H9 (cell line): ENCODE results near the gene CTNNA3. TPM values are rescaled to one million over a fixed set of nuclear protein-coding genes. Genes with fewer than 3 reads are reported as not detected.

Source experiments
- DNase-seq: peaks from one replicate; pipeline ENCODE4 v3.0.0-alpha.2; 2017
- H2AFZ ChIP-seq: one replicate; pipeline ENCODE4 v1.6.1; 2013; ENCODE audit warnings: mild to moderate bottlenecking, low read length, control low read depth, moderate library complexity
- H2AK5ac ChIP-seq: 2 replicates; pipeline ENCODE4 v1.6.1; 2013; ENCODE audit warnings: low read length, control low read depth, mixed read lengths; ENCODE audit not compliant: insufficient read length
- H2BK120ac ChIP-seq: one replicate; pipeline ENCODE4 v1.6.1; 2013; ENCODE audit warnings: low read depth, mild to moderate bottlenecking, low read length, control low read depth, inconsistent platforms; ENCODE audit not compliant: poor library complexity, severe bottlenecking
- H2BK12ac ChIP-seq: 2 replicates; pipeline ENCODE4 v1.6.1; 2013; ENCODE audit warnings: low read length, control low read depth, mixed read lengths, low read depth; ENCODE audit not compliant: insufficient read length
- H2BK15ac ChIP-seq: 2 replicates; pipeline ENCODE4 v1.6.1; 2013; ENCODE audit warnings: low read depth, low read length, control low read depth
- H2BK20ac ChIP-seq: one replicate; pipeline ENCODE4 v1.6.1; 2013; ENCODE audit warnings: low read depth, mild to moderate bottlenecking, low read length, control low read depth, inconsistent platforms; ENCODE audit not compliant: poor library complexity, severe bottlenecking
- H2BK5ac ChIP-seq: 2 replicates; pipeline ENCODE4 v1.6.1; 2013; ENCODE audit warnings: low read length, control low read depth, mixed read lengths; ENCODE audit not compliant: insufficient read length
- H3K14ac ChIP-seq: 2 replicates; pipeline ENCODE4 v1.6.1; 2013; ENCODE audit warnings: low read length, control low read depth; ENCODE audit not compliant: insufficient read depth
- H3K18ac ChIP-seq: 2 replicates; pipeline ENCODE4 v1.6.1; 2013; ENCODE audit warnings: low read depth, mild to moderate bottlenecking, mixed read lengths, low read length, control low read depth; ENCODE audit not compliant: insufficient read length
- H3K23ac ChIP-seq: 2 replicates; pipeline ENCODE4 v1.6.1; 2013; ENCODE audit warnings: low read length, control low read depth, mixed read lengths, low read depth; ENCODE audit not compliant: insufficient read length
- H3K23me2 ChIP-seq: 2 replicates; pipeline ENCODE4 v1.6.1; 2013; ENCODE audit warnings: low read depth, mild to moderate bottlenecking, mixed read lengths, low read length, control low read depth; ENCODE audit not compliant: insufficient read length, poor library complexity, severe bottlenecking
- H3K27ac ChIP-seq: 2 replicates; pipeline ENCODE4 v1.5.1; 2013; ENCODE audit warnings: low read length, control low read depth, mixed read lengths, low read depth; ENCODE audit not compliant: insufficient read length
- H3K27me3 ChIP-seq: 2 replicates; pipeline ENCODE4 v1.6.1; 2013; ENCODE audit warnings: low read length, control low read depth, inconsistent platforms; ENCODE audit not compliant: insufficient read depth
- H3K4ac ChIP-seq: 2 replicates; pipeline ENCODE4 v1.6.1; 2013; ENCODE audit warnings: low read depth, mild to moderate bottlenecking, control low read depth, inconsistent platforms, low read length, moderate library complexity
- H3K4me1 ChIP-seq: 2 replicates; pipeline ENCODE4 v1.6.1; 2013; ENCODE audit warnings: low read length, control low read depth, inconsistent platforms; ENCODE audit not compliant: insufficient read depth
- H3K4me2 ChIP-seq: 2 replicates; pipeline ENCODE4 v1.6.1; 2013; ENCODE audit warnings: low read length, control low read depth, mixed read lengths; ENCODE audit not compliant: insufficient read length, insufficient read depth
- H3K56ac ChIP-seq: 2 replicates; pipeline ENCODE4 v1.6.1; 2013; ENCODE audit warnings: low read depth, mild to moderate bottlenecking, mixed read lengths, low read length, control low read depth; ENCODE audit not compliant: insufficient read length
- H3K79me1 ChIP-seq: 2 replicates; pipeline ENCODE4 v1.6.1; 2013; ENCODE audit warnings: low read depth, mild to moderate bottlenecking, moderate library complexity, low read length, control low read depth, inconsistent platforms; ENCODE audit not compliant: insufficient read depth, poor library complexity, severe bottlenecking
- H3K79me2 ChIP-seq: 2 replicates; pipeline ENCODE4 v1.6.1; 2013; ENCODE audit warnings: low read length, control low read depth, inconsistent platforms; ENCODE audit not compliant: insufficient read depth
- H3K9ac ChIP-seq: 2 replicates; pipeline ENCODE4 v1.6.1; 2013; ENCODE audit warnings: low read length, control low read depth, mixed read lengths; ENCODE audit not compliant: insufficient read length; ENCODE audit errors: extremely low read depth
- H3K9me3 ChIP-seq: one replicate; pipeline ENCODE4 v1.6.1; 2013; ENCODE audit warnings: low read depth, low read length, inconsistent platforms; ENCODE audit not compliant: control insufficient read depth
- H3T11ph ChIP-seq: one replicate; pipeline ENCODE4 v1.6.1; 2013; ENCODE audit warnings: mild to moderate bottlenecking, low read length, control low read depth, inconsistent platforms
- H4K20me1 ChIP-seq: one replicate; pipeline ENCODE4 v1.6.1; 2013; ENCODE audit not compliant: control insufficient read depth, insufficient read length, insufficient read depth
- H4K5ac ChIP-seq: 2 replicates; pipeline ENCODE4 v1.6.1; 2013; ENCODE audit warnings: low read depth, mild to moderate bottlenecking, mixed read lengths, low read length, control low read depth; ENCODE audit not compliant: insufficient read length
- H4K8ac ChIP-seq: replicated peaks from 2 replicates; pipeline ENCODE4 v1.6.1; 2013; ENCODE audit warnings: low read length, control low read depth, mixed read lengths, low read depth; ENCODE audit not compliant: insufficient read length
- H4K91ac ChIP-seq: 2 replicates; pipeline ENCODE4 v1.6.1; 2013; ENCODE audit warnings: low read depth, mild to moderate bottlenecking, moderate library complexity, mixed read lengths, low read length, control low read depth; ENCODE audit not compliant: insufficient read length
- H3K27ac Mint-ChIP-seq, 3 experiments: 2 replicates in 2 of 3; 3 replicates in 1 of 3; pipeline ENCODE4 v1.8.0; 2020 to 2021; ENCODE audit warnings: mixed read lengths in 3 of 3, mild to moderate bottlenecking in 1 of 3, moderate library complexity in 1 of 3
- H3K27me3 Mint-ChIP-seq: 2 replicates; pipeline ENCODE4 v1.8.0; 2021; ENCODE audit warnings: low read depth, mild to moderate bottlenecking, moderate library complexity, mixed read lengths
- H3K36me3 Mint-ChIP-seq, 3 experiments: 2 replicates in 2 of 3; 3 replicates in 1 of 3; pipeline ENCODE4 v1.8.0; 2020 to 2021; ENCODE audit warnings: low read depth in 3 of 3, mixed read lengths in 3 of 3; ENCODE audit not compliant: insufficient read depth in 1 of 3
- H3K4me1 Mint-ChIP-seq, 2 experiments: 2 replicates each; pipeline ENCODE4 v1.8.0; 2020; ENCODE audit warnings: mixed read lengths in 2 of 2
- H3K4me3 Mint-ChIP-seq, 2 experiments: 2 replicates in 1 of 2; 3 replicates in 1 of 2; pipeline ENCODE4 v1.8.0; 2020 to 2021; ENCODE audit warnings: mild to moderate bottlenecking in 2 of 2, mixed read lengths in 2 of 2, moderate library complexity in 1 of 2
- H3K9me3 Mint-ChIP-seq, 2 experiments: 2 replicates in 1 of 2; 3 replicates in 1 of 2; pipeline ENCODE4 v1.8.0; 2020; ENCODE audit warnings: mild to moderate bottlenecking in 2 of 2, mixed read lengths in 2 of 2, moderate library complexity in 1 of 2
- CTCF ChIP-seq: fragments of 200-600 bp; sonication (generic); conservative IDR thresholded peaks from 3 replicates; pipeline ENCODE4 v1.8.0; 2021; ENCODE audit warnings: antibody characterized with exemption, mild to moderate bottlenecking
- WGBS: extraction: QIAGEN DNeasy Blood & Tissue Kit; methylation state at CpG from one replicate; pipeline ENCODE4 v1.1.7; 2013; ENCODE audit warnings: missing lambda C conversion rate, low lambda C conversion rate, mixed read lengths; ENCODE audit not compliant: insufficient read length; ENCODE audit errors: extremely low coverage; 5-methylcytosine and 5-hydroxymethylcytosine counted together
- total RNA-seq: library from RNA; stranded (reverse); gene quantifications from 2 replicates; pipeline ENCODE4 v1.2.1, GENCODE V29; 2021

CTNNA3 gene
- total RNA-seq, 1 experiment from 2014 or later: 3.3 TPM

GRCh38 chr10:67471022-67471421 is 225.0 kb downstream of the CTNNA3 start:
- Histone ChIP-seq H4K91ac (no peak overlapping the region), H4K5ac (no peak overlapping the region), H3K9me3 (no peaks in the 10 kb centered on the region), H4K20me1 (no peaks in the 10 kb centered on the region), H2BK20ac (no peak overlapping the region), H2BK12ac (no peak overlapping the region), H2AK5ac (no peak overlapping the region), H3K79me1 (no peaks in the 10 kb centered on the region), H3K79me2 (no peaks in the 10 kb centered on the region), H3K27me3 (no peaks in the 10 kb centered on the region), H3K18ac (no peak overlapping the region), H3K56ac (no peak overlapping the region), H3K27ac (no peak overlapping the region), H3K9ac (no peak overlapping the region), H3K23me2 (no peaks in the 10 kb centered on the region), H3K4me1 (no peaks in the 10 kb centered on the region), H2AFZ (no peak overlapping the region), H3T11ph (no peak overlapping the region), H3K23ac (no peak overlapping the region), H4K8ac (no peak overlapping the region), H2BK15ac (no peak overlapping the region), H2BK120ac (no peak overlapping the region), H3K4me2 (no peak overlapping the region), H3K4ac (no peak overlapping the region), H3K14ac (no peak overlapping the region), H2BK5ac (no peak overlapping the region)
- H3K27ac Mint-ChIP-seq: no peak overlapping the region
- no peaks in the 10 kb centered on the region for H3K27me3 Mint-ChIP-seq
- 0 out of 5 replicates have a peak, but pooled peaks cover 0 to 3% of the 10 kb centered on the region in 2 experiments for H3K9me3 Mint-ChIP-seq
- no peak for DNase-seq
- peaks cover 3% of the 10 kb centered on the region in 2 experiments; a peak in 2 of 4 replicates for H3K4me1 Mint-ChIP-seq
- H3K36me3 Mint-ChIP-seq: no peaks in the 10 kb centered on the region; a peak in 1 of 7 replicates
- no CpG with 5 or more reads among the region's 3 CpGs for WGBS
- no peak for TF ChIP-seq CTCF
- H3K4me3 Mint-ChIP-seq: no peak overlapping the region
